ENCODE data around the gene TMEM82.

DNA sequence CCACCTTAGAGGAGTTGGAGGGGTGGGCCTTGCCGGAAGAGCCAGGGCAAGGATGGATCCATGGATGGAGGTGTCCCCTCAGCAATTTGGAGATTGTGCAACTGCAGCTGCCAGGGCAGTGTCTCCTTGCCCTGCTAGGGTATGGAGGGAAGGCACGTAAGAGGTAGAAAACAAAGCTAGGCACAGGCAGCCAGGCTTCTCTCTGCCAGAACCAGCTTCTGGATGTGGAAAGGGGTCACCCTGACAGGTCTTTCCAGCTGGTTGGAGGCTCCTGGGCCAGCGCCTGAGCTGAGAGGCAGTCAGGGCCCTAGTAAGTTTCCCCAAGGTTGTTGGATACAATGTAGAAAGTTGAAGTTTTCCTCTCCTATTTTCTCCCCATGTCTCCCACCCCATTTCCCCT, 21.4 kb upstream of the TMEM82 start:
- TF ChIP-seq, protein P1, sequence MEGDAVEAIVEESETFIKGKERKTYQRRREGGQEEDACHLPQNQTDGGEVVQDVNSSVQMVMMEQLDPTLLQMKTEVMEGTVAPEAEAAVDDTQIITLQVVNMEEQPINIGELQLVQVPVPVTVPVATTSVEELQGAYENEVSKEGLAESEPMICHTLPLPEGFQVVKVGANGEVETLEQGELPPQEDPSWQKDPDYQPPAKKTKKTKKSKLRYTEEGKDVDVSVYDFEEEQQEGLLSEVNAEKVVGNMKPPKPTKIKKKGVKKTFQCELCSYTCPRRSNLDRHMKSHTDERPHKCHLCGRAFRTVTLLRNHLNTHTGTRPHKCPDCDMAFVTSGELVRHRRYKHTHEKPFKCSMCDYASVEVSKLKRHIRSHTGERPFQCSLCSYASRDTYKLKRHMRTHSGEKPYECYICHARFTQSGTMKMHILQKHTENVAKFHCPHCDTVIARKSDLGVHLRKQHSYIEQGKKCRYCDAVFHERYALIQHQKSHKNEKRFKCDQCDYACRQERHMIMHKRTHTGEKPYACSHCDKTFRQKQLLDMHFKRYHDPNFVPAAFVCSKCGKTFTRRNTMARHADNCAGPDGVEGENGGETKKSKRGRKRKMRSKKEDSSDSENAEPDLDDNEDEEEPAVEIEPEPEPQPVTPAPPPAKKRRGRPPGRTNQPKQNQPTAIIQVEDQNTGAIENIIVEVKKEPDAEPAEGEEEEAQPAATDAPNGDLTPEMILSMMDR (conservative IDR thresholded peaks at IDR 0.05; ENCODE audit: low read length): no peak
- TF ChIP-seq EZH2phosphoT487 (IDR thresholded peaks at IDR 0.05; ENCODE audit: borderline replicate concordance, low read depth, low read length): no peak
